ENCODE results near the gene TRNP1.

GRCh38 chr1:26960625-26960966 lies 32.9 kb upstream of the TRNP1 start:
- TF ChIP-seq CTCF (IDR thresholded peaks at IDR 0.05; ENCODE audit: insufficient read depth, low read depth, low read length), result no peak
- TF ChIP-seq EZH2 (IDR thresholded peaks at IDR 0.05; ENCODE audit: insufficient read depth, low read length), result no peak

All from astrocyte (in vitro differentiated cells and primary cell).